ENCODE measurements around the gene LPAR1.

The LPAR1 gene

DNA sequence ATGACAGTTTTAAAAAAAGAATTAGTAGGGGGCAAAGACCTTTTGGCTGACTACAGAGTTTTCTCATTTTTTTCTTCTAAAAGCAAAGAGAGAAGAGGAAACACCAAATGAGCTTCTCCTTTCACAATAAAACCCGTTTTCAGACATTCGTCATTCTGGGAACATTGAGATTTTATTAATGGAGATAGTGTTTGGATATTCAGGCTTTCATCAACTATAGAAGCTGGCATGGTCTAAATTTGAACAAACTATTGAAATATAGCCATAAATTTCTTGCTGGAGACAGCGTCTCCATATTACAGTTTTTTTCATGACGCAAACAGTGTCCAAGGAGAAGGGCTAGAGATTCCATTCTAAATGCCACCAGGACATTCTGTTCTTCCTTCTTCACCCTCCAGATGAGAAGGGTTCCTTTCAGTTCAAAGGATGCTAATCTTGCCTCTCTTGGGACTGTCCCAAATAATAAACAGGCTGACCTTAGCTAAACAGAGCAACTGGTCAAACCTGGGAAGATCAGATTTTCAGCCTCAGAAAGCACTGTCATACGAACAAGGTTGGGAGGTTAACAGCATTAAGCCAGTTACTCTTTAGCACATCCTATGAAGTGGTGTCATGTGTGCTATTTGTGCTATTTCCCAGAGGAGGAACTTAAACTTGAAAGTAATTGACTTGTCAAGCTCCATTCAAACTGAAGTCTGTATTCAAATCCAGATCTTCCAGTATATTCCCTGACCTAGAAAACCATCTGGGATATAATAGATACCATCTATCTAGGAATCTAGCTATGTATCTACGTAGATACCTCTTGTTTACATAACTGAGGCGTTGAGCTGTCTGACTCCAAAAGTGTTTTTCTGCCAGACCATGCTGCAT lies 125.6 kb downstream of the LPAR1 start:
- DNase-seq: no peak

DNA sequence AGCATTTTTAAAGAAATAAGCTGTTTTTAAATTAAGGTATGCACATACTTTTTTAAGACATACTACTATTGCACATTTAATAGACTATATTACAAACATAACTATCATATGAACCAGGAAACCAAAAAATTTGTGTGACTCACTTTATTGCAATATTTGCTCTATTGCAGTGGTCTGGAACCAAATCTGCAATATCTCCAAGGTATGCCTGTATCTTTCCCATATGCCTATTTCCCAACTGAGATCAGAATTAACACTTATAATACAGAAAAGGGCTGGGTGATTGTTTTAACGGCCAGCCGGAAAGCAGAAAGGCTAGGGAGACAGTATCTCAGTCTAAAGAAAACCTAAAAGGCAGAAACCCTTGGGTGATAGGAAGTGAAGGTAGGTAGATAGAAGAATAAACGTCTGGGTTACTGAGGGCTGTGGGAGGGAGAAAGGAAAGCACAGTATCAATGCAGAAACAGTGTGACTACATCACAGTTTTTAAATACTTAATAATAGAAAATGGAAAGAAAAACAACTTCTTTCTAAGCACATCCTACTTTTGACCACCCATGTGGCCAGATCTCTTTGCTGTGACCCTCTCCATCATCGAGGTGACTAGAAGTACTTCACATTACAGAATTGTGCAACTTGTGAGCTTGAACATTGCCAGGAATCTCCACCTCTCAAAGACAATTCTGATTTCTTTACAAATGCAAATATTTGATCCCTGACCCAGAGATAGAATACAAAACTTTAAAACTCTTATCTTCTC lies 126.4 kb downstream of the LPAR1 start:
- DNase-seq: no peak

DNA sequence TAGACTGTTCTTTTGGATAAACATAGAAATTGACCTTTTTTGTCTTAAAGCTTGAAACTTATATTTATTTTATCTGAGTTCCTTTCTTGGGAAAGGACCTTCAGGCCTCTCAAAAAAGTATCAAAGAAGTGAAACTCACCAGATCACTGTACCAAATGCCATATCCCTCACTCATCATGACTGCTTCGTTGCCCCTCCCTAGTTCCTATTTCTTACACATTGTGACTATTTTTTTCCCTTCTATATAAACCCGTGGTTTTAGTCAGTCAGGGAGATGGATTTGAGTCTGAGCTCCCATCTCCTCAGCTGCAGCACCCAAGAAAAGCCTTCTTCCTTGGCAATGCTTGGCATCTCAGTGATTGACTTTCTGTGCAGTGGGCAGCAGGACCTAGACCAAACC lies 129.4 kb downstream of the LPAR1 start:
- DNase-seq: no peak

DNA sequence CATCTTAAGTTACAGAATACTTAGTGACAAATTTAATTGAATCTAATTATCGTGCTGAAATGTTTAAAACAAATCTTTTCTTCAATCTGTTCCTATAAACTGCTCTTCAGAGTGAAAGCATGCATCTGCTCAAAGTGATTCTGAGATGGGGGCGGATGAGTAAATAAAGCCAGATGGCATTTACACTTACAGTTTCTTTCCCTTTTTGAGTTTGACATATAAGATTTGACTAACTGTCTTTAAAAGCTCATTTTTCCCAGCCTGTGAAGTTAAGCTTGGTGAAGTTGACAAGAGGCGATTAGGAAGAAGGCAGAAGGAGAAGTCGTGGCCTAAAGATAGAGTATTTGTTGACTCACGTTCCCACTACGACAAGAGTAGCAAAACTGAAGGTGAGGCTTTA lies 137.4 kb downstream of the LPAR1 start:
- DNase-seq: no peak

DNA sequence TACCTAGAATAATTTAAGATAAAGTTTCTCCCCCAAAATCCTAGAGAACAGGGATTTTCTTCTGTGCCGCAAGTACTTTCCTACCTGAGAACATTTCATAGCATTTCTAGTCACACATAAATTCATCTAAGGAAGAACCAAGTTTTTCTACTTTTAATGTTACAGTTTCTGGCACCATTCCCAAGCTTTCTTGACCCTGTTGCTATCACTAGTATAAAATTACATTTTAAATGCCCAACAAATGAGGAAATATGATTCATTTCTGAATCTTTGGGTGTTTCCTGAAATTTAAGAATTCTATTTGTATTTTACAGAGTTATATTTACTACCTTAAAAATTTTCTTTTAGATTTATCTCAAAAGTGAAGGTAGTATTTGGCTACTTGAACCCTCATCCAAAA lies 137.8 kb downstream of the LPAR1 start:
- DNase-seq: no peak

DNA sequence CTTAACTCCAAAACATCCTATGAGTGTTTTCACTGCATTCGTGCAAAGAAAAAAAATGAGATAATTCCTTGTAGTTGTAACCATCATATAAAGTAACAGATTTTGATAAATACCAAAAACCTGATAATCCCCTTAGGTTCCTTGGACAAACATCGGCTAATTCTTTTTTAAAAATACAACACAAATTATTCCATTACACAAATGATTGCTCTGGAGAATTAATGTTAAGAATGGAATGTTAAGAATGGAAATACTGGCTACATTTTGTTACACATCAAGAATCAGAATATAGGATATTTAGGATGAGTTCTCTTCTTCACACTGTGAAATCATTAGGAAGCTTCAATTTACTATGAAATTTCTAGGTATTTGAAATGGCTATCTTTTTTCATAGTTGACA lies 139.4 kb downstream of the LPAR1 start:
- no peak for DNase-seq

DNA sequence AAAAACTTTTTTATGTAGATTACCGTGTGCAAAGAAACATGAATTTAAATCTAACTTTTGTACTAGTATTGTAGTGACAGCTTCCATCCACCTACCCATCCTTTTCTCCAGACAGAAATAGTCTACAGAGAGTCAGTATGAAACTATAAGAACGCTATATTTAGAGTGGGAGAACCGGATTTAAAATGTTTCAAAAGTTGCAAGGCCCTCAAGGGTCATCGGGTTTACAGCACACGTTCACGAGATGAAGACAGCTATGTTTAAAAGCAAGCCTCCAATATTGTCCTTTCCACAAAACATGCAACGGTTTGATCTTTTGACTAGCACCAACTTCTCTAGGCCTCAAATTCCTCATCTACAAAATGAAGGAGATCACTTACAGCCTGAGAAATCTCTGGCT lies 139.9 kb downstream of the LPAR1 start:
- DNase-seq: no peak

DNA sequence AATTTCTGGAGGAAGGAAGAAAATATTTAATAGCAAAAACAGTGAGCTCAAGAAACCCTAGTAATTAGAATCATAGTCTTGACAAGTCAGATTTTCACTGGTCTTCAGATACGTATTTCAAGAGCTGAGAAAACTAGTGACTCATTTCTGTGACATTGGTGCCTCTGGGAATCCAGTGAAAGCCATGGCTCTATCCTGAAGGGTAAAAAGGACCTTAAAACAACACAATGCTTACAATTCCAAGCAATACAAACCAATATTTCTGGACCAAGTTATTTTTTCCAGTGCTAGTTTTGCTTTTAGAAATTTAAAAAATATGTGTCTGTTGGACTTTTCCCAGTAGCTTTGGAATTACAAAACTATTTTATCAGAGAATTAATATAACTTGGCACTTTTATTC lies 140.3 kb downstream of the LPAR1 start:
- no peak for DNase-seq

DNA sequence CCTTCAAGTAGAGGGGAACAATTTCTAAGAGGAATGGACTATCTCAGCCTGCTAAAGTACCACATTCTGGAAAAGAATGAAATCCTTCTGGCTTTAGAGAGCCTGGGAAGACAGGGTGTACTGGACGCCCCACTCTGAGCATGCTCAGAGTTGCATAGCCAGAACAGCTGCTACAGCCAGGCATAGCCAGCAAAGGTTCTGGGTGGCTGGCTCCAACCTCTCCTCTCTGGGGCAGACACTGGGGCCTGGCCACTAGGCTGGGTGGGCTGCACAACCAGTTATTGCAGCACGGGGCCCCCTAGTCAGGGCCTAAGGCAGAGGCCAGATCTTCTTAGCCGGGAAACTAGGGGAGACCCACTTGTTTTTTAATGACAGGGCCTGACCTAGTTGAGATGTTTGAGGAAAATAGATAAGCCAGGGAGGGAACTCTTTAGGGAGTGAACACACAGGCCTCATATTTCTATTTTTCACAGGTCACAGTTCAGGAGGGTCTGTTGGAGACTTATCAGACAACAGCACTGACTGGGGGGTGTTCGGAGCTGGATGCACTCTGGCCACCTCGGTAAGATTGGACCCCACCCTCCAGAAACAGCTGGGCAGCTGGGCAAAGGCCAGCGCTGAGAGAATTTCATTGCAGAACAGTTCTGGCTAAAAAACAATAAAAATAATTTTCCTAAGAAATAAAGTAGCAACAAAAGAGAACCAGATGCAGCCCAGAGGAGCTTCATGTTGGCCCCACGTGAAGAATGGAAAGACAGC lies 142.9 kb downstream of the LPAR1 start:
- no peak for DNase-seq

DNA sequence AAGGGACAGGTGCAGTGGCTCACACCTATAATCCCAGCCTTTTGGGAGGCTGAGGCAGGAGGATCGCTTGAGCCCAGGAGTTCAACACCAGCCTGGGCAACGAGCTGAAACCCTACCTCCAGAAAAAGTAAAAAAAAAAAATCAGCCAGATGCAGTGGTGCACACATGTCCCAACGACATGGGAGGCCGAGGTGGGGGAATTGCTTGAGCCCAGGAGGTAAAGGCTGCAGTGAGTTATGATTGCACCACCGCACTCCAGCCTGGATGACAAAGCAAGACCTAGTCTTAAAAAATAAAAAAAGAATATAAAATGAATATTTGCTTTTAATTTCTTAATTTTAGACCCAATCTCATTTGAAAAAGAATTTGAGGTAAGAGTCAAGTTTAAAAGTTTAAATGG lies 143.5 kb downstream of the LPAR1 start:
- no peak for DNase-seq

DNA sequence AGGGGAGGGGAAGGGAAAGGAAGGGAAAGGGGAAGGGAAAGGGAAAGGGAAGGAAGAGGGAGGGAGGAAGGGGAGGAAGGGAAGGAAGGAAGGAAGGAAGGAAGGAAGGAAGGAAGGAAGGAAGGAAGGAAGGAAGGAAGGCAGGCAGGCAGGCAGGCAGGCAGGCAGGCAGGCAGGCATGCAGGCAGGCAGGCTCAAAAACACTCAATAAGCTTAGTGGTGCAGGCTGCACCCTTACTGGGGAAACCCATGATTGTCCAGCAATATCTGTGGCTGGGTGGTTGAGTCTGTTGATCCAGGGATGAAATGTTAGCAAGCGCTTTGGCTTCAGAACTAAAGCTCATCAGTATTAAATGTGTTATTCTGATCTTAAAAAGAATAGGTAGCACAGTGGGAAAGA lies 145.6 kb downstream of the LPAR1 start:
- no peak for DNase-seq

DNA sequence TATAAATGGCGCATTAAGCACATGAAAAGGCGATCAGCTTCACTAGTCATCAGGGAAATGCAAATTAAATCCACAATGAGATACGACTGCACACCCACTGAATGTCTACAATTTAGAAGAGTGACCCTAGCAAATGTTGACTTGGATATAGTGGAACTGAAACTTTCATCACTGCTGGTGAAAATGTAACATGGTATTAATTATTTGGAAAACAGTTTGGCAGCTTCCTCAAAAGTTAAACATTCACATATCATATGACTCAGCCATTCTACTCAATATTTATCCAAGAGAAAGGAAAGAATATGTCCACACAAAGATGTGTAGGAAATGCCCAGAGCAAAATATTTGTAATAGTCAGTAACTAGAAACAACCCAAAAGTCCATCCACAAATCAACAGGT lies 146.5 kb downstream of the LPAR1 start:
- no peak for DNase-seq

DNA sequence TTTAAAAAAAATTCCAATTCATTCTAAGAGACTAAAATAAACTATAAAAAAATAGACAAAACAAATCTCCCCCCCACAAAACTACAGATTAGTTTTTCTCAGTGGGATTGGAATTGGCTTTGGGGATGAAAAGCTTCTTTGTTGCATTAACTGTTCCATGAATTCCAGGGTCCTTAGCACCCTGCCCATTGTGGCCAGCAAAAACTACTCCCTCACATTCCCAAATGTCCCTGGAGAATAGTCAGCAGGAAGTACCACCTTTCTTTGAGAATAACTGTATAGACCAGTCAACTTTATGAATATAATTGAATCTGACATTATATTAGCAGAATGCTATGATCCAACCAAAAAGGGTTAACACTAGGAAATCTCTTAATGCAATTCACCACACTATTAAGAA lies 147.9 kb downstream of the LPAR1 start:
- no peak for DNase-seq

DNA sequence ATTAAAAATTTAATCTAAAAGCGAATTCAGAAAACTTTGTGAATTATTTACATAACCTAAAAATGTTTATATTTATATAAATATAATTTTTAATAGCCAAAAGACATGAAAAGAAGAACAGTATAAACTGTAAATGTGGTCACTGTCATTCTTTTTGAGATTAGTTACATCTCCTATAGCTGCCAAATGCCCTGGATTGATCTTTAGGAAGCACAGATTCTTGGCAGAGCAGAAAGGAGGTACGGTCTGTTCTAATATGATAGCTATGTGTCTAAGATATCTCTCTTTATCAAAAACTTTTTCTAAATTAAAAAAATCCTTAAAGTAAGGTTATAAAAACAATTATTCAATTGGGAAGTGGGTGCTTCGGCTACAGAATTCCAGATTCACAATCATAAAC lies 151.0 kb downstream of the LPAR1 start:
- DNase-seq: no peak

DNA sequence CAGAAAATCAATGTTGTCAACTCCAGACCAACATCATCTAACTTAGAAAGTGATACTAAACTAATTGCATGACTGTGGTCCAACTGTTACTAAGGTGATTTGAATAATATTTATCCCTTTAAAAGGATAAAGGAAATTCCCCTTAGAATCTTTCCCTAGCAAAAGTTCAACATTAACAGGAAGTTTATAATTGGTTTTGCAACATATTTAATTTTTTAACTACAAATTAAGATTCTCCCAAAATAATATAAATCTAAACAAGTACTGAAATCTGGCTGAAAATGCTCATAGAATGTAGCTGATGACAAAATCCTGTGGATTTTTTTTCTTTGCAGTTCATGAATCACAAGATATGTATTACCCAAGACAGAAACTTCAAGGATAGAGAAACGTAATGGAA lies 151.4 kb downstream of the LPAR1 start:
- no peak for DNase-seq

DNA sequence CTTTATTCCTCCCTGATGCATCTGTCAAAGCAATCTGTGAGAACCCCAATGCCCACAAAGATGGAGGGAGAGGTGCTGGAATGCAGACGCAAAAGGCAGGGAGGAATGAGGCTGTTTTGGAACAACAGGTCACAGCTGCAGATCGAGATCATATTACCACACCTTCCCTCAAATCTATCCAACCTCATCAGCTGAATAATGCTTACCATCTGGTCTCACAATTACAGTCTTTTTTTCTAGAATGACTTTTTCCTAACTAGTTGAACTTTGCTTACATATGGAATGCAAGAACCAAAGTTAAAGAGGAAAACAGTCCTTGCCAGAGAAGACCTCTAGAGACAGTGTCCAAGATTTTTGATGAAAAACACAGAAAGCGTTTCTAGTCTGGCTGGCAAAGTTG lies 158.1 kb downstream of the LPAR1 start:
- no peak for DNase-seq

DNA sequence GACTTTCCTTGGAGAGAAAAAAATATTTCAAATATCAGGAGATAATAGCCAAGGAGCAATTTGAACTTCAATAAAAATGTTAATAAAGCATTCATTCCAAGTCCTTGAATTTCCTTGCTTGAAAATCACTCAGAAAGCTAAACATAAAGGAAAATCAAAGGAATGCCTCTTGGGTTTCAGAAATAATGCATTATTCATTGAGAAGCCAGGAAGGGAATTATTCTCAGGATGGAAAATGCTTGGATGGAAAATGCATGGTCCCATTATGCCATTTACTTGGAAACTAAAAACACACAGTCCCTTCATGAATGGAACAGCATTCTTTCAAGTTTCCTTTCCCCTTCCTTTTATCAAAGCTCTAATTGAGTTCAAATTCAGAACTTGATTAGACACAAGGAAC lies 160.9 kb downstream of the LPAR1 start:
- no peak for DNase-seq

DNA sequence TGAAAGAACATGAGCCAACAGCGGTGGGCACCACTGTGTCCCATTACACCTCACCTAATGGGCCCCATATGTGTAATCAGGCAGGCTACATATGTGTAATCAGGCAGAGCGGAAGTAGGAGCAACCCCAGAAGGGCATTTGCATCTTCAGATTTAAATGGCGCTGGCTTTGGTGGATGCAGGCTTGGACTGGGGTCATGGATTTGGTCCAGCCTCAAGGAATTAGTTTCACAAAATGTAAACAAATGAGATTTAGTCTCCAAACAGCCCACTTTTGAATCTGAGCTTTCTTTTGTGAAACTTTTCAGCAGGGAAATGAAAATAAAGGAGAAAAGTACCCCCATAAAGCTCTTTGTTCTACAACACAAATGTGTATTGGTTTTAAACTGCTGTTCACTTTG lies 161.3 kb downstream of the LPAR1 start:
- no peak for DNase-seq

DNA sequence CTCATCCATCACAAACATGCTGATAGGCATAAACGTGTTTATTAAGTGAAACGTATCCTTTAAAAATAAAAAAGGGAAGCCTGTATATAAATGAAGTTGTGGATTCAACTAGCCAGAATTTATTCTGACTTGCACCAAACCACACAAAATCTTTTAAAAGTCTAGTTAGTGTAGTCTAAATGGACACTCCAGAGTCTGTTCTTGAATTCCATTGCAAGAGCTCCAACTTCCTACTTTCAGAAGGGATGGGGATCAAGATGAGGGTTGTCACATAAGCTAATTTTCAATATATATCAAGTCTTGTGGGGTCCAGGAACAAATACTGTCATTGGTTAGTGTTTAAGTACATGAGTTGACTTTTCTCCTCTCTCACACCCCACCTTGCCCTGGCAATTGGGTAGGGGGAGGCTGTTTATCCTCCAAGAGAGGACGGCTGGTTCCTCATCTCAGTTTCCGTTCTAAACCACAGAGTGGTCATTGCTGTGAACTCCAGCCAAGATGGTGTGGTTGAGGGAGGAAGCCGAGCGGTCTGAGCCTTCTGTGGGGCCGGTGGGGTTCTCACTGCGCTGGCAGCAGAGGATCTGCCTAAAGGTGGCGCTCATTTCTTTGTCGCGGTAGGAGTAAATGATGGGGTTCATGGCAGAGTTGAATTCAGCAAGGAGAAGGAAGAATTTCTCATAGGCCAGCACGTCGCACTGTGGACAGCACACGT lies 163.2 kb downstream of the LPAR1 start:
- DNase-seq: no peak

DNA sequence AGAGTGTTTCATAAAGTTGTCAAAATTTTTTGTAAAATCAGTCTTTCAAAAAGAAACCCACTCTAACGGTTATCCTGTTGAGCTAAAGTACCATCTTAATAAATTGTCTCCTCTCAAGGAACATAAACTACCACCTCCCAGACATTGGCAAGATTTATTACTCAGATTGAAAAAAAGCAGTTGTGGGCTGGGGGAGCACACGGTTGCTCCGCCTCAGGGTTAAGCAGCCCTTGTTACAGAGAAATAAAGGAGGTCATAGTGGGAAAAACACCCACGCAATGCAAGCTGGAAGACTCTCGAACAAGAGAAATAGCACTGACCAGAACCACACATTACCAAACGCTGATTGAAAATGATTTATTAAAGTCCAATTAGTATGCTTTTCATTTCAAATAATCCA lies 165.3 kb downstream of the LPAR1 start:
- no peak for DNase-seq

DNA sequence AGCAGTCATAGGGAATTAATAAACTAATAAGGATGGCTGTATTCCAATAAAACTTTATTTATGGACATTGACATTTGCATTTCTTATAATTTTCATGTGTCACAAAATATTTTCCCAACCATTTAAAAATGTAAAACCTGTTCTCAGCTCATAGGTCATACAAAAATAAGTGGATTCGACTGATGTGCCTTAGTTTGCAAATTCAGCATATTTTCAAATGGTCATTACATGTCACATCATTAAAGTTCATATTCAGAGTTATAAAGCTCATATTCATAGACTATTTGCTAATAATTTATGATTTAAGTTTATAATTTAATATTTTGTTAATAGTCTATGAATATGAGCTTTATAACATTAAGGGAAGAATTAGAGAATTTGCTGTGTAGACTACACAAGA lies 166.5 kb downstream of the LPAR1 start:
- no peak for DNase-seq

DNA sequence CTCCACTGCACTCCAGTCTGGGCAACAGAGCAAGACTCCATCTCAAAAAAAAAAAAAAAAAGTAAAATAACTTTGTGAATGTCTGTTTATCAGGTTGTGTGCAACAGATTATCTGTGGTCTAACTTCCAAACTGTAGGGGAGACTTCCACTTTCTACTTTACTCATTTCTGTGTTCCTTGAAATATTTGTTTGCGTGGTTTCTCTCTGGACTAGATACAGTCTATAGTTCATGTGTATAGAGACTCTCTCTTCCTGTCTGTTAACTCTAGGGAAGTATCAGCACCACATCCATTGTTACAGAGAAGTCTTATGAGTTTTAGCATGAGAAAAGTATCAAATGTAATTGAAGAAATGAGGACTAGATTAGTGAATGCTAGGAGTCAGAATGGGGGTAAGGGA lies 168.3 kb downstream of the LPAR1 start:
- no peak for DNase-seq

DNA sequence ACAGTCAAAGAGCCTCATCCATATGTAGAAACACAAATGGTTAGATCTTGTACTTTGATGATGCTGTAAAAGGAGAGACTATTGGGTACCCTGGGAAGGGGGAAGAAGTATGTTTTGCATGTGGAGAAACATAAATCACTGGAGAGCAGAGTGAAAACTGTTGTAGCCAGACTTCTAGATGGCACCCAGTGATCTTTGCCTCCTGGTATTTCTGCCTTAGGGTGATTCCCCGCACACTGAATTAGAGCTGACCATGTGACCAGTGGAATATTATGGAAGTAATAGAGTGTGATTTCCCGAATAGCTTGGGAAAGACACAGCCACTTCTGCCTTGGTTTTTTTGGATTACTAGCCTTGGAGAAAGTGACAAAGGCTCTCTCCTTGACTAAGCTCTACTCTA lies 174.3 kb downstream of the LPAR1 start:
- DNase-seq: no peak
